HL-60 (cell line): ENCODE measurements around the gene BCL11B.

Experiments used
- DNase-seq, 2 experiments: peaks; one replicate each; pipeline ENCODE4 v3.0.0-alpha.2; 2010 to 2020; ENCODE audit warnings: low read depth in 1 of 2, low spot score in 1 of 2
- H3K27ac ChIP-seq: fragments of 250-450 bp; sonication (Bioruptor Pico); replicated peaks from 2 replicates; pipeline ENCODE4 v1.5.1; 2020; ENCODE audit warnings: mild to moderate bottlenecking, moderate library complexity
- H3K27me3 ChIP-seq: fragments of 250-450 bp; sonication (Bioruptor Pico); 2 replicates; pipeline ENCODE4 v1.5.1; 2021; ENCODE audit warnings: mild to moderate bottlenecking, moderate library complexity; ENCODE audit not compliant: insufficient read depth, poor library complexity, severe bottlenecking
- H3K4me3 ChIP-seq: replicated peaks from 2 replicates; pipeline ENCODE4 v1.5.1; 2011; ENCODE audit warnings: mild to moderate bottlenecking, control low read depth, low read length; ENCODE audit not compliant: insufficient read depth
- CTCF ChIP-seq: IDR thresholded peaks from one replicate; pipeline ENCODE4 v1.5.1; 2011; ENCODE audit warnings: low read length, control low read depth, inconsistent platforms; ENCODE audit not compliant: insufficient read depth
- GABPA ChIP-seq: IDR thresholded peaks from 2 replicates; pipeline ENCODE4 v1.6.1; 2012; ENCODE audit warnings: low read depth
- POLR2AphosphoS5 ChIP-seq: IDR thresholded peaks from 2 replicates; pipeline ENCODE4 v1.6.1; 2012; ENCODE audit warnings: low read depth
- SPI1 ChIP-seq: IDR thresholded peaks from 2 replicates; pipeline ENCODE4 v1.6.1; 2012; ENCODE audit warnings: low read depth, mild to moderate bottlenecking, borderline replicate concordance
- TF ChIP-seq, protein P1 (sequence below): IDR thresholded peaks from 2 replicates; pipeline ENCODE4 v1.6.1; 2012; ENCODE audit warnings: low read depth; ENCODE audit not compliant: insufficient replicate concordance

Gene BCL11B

GRCh38 chr14:99174081-99174769 lies 97.8 kb downstream of the BCL11B start:
- H3K4me3 ChIP-seq: no peak overlapping the region
- peaks cover 3% of the 10 kb centered on the region for H3K27me3 ChIP-seq
- no peak for DNase-seq
- TF ChIP-seq, protein P1, sequence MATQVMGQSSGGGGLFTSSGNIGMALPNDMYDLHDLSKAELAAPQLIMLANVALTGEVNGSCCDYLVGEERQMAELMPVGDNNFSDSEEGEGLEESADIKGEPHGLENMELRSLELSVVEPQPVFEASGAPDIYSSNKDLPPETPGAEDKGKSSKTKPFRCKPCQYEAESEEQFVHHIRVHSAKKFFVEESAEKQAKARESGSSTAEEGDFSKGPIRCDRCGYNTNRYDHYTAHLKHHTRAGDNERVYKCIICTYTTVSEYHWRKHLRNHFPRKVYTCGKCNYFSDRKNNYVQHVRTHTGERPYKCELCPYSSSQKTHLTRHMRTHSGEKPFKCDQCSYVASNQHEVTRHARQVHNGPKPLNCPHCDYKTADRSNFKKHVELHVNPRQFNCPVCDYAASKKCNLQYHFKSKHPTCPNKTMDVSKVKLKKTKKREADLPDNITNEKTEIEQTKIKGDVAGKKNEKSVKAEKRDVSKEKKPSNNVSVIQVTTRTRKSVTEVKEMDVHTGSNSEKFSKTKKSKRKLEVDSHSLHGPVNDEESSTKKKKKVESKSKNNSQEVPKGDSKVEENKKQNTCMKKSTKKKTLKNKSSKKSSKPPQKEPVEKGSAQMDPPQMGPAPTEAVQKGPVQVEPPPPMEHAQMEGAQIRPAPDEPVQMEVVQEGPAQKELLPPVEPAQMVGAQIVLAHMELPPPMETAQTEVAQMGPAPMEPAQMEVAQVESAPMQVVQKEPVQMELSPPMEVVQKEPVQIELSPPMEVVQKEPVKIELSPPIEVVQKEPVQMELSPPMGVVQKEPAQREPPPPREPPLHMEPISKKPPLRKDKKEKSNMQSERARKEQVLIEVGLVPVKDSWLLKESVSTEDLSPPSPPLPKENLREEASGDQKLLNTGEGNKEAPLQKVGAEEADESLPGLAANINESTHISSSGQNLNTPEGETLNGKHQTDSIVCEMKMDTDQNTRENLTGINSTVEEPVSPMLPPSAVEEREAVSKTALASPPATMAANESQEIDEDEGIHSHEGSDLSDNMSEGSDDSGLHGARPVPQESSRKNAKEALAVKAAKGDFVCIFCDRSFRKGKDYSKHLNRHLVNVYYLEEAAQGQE: no peak
- TF ChIP-seq POLR2AphosphoS5: no peak
- H3K27ac ChIP-seq: no peak overlapping the region

- DNase-seq: no peak
- H3K4me3 ChIP-seq: no peak overlapping the region
- H3K27me3 ChIP-seq: peaks cover 3% of the 10 kb centered on the region
- TF ChIP-seq CTCF (no peak), SPI1 (no peak), POLR2AphosphoS5 (no peak), GABPA (no peak)
- TF ChIP-seq, protein P1: no peak
- H3K27ac ChIP-seq: no peak overlapping the region
Observed at GRCh38 chr14:99173506-99173905, 98.5 kb downstream of the BCL11B start.

DNA sequence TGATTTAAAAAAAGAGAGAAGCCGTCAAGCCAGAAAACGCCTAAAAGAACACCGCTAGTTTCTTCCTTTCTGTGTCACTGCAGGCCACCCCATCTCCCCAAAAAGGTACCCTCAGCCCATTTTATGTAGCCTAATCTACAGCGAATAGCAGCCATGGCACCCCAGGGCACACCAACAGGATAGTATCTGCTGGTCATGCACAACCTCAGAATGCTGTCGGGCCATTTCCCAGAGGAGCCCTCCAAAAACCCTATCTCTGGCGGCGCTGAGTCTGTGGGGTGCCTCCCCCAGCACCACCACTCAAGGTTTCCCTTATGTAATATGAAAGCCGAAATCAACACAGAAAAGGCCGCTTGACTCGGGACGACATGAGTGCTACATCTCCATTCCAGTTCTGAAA lies 98.9 kb downstream of the BCL11B start:
- no peak for DNase-seq
- Histone ChIP-seq H3K4me3 (no peak overlapping the region), H3K27ac (no peak overlapping the region), H3K27me3 (peaks cover 3% of the 10 kb centered on the region)
- TF ChIP-seq GABPA: no peak

DNA sequence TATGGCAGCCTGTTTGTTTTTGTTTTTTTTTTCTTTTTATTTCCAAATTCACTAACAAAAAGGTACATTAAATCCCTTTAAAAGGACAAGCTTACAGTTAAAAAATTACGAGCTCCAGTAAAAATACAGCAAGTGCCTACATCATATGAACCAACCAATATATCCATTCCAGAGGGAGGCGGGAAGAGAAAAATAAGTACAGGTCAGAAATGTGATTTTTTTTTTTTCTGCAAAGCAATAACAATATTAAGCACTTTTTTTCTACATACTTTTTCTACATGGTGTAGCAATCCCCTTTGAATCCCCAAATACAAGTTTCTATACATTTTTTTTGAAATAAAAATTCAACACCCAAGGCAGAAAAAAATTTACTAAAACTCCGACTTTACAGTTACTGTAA lies 100.6 kb downstream of the BCL11B start:
- no peak overlapping the region for H3K4me3 ChIP-seq
- TF ChIP-seq POLR2AphosphoS5 (no peak), GABPA (no peak), SPI1 (no peak), CTCF (no peak)
- TF ChIP-seq, protein P1: no peak
- no peak for DNase-seq
- H3K27me3 ChIP-seq: peaks cover 3% of the 10 kb centered on the region
- no peak overlapping the region for H3K27ac ChIP-seq
